ENCODE results near the gene PSMD11. TPM values are rescaled to one million over a fixed set of nuclear protein-coding genes. Genes with fewer than 3 reads are reported as not detected.

The PSMD11 gene
- total RNA-seq, 1 donor from 2014 or later: 117 TPM

GRCh38 chr17:32495359-32496231, 51.3 kb downstream of the PSMD11 start:
- no peak for TF ChIP-seq CTCF (IDR thresholded peaks at IDR 0.05)
- ChIA-PET POLR2A (interaction anchor here (0.5 to 1.7 kb wide), 4 partner anchors 8 to 421 kb away, joined by 4 to 8 read pairs (median 4); partner anchors contain the start of gene CDK5R1), CTCF (interaction anchor here (1.2 kb wide), 1 partner anchor 9 kb away, joined by 3 read pairs; no protein-coding TSS in a partner anchor)
- Mint-ChIP-seq H3K36me3 (ENCODE audit: low read depth) (peaks cover 5% of the 10 kb centered on the region), H3K4me1 (peaks cover 46% of the 10 kb centered on the region), H3K4me3 (no peak overlapping the region), H3K27me3 (no peaks in the 10 kb centered on the region), H3K27ac (no peak overlapping the region), H3K9me3 (no peaks in the 10 kb centered on the region)
- DNase-seq (no peak), ATAC-seq (ENCODE audit: low read depth) (peak; percentile 35)
- intact Hi-C loops (cut with micrococcal nuclease): no loop called here

GRCh38 chr17:32496395-32497073, 52.2 kb downstream of the PSMD11 start:
- CTCF ChIA-PET: no interaction called here
- Mint-ChIP-seq H3K27ac (no peak overlapping the region), H3K9me3 (no peaks in the 10 kb centered on the region), H3K4me1 (peaks cover 39% of the 10 kb centered on the region), H3K36me3 (ENCODE audit: low read depth) (no peaks in the 10 kb centered on the region), H3K4me3 (no peak overlapping the region), H3K27me3 (no peaks in the 10 kb centered on the region)
- POLR2A ChIA-PET: interaction anchor here (1.7 kb wide), 1 partner anchor 9 kb away, joined by 8 read pairs; the partner anchor contains the start of gene CDK5R1
- intact Hi-C loops (cut with micrococcal nuclease): no loop called here
- ATAC-seq (ENCODE audit: low read depth): no peak
- no peak for DNase-seq
- TF ChIP-seq CTCF (IDR thresholded peaks at IDR 0.05): no peak

GRCh38 chr17:32497431-32498205, 53.3 kb downstream of the PSMD11 start:
- Mint-ChIP-seq H3K9me3 (no peaks in the 10 kb centered on the region), H3K36me3 (ENCODE audit: low read depth) (no peaks in the 10 kb centered on the region), H3K27ac (no peak overlapping the region), H3K4me1 (peaks cover 38% of the 10 kb centered on the region), H3K27me3 (no peaks in the 10 kb centered on the region), H3K4me3 (no peak overlapping the region)
- no peak for DNase-seq
- ChIA-PET CTCF (no interaction called here), POLR2A (no interaction called here)
- ATAC-seq (ENCODE audit: low read depth): no peak
- intact Hi-C loops (cut with micrococcal nuclease): no loop called here
- no peak for TF ChIP-seq CTCF (IDR thresholded peaks at IDR 0.05)

- no peaks in the 10 kb centered on the region for H3K36me3 Mint-ChIP-seq (ENCODE audit: low read depth)
- intact Hi-C loops (cut with micrococcal nuclease): no loop called here
- CTCF ChIA-PET: interaction anchor here (1.2 to 1.4 kb wide), 2 partner anchors 25 to 34 kb away, joined by 4 read pairs; no protein-coding TSS in a partner anchor
- no peaks in the 10 kb centered on the region for H3K9me3 Mint-ChIP-seq
- no peaks in the 10 kb centered on the region for H3K27me3 Mint-ChIP-seq
- DNase-seq (no peak), ATAC-seq (ENCODE audit: low read depth) (no peak)
- no peak overlapping the region for H3K4me3 Mint-ChIP-seq
- H3K27ac Mint-ChIP-seq: no peak overlapping the region
- POLR2A ChIA-PET: no interaction called here
- H3K4me1 Mint-ChIP-seq: peaks cover 38% of the 10 kb centered on the region
- no peak for TF ChIP-seq CTCF (IDR thresholded peaks at IDR 0.05)
These were observed 54.1 kb downstream of the PSMD11 start for GRCh38 chr17:32498391-32498790.

Measured in activated B cell treated with CpG ODN at 0.5 μM for 24 hours (primary cell).